Loucy (cell line): ENCODE measurements around the gene TOGARAM2.
"Not testable (repeated sequence)": the region's sequence is repeated elsewhere in the genome, so short reads cannot be mapped to it uniquely, and the experiment has no call there.

Experiments used
- H2AFZ ChIP-seq: fragments of 200-600 bp; sonication (generic); 2 replicates; pipeline ENCODE4 v1.6.0; 2016; ENCODE audit warnings: antibody characterized with exemption, mild to moderate bottlenecking, low read length, moderate library complexity
- H3F3A ChIP-seq: fragments of 200-600 bp; 2 replicates; pipeline ENCODE4 v1.6.0; 2016; ENCODE audit warnings: antibody characterized with exemption, low read depth, mild to moderate bottlenecking
- H3K27me3 ChIP-seq: fragments of 200-600 bp; sonication (generic); 2 replicates; pipeline ENCODE4 v1.6.1; 2014; ENCODE audit warnings: low read length, mild to moderate bottlenecking; ENCODE audit not compliant: insufficient read depth, poor library complexity, severe bottlenecking
- H3K36me3 ChIP-seq: fragments of 200-600 bp; sonication (generic); 2 replicates; pipeline ENCODE4 v1.6.1; 2016; ENCODE audit warnings: low read length; ENCODE audit not compliant: insufficient read depth
- H3K4me1 ChIP-seq: fragments of 200-600 bp; sonication (generic); 2 replicates; pipeline ENCODE4 v1.5.1; 2014; ENCODE audit warnings: low read length, mild to moderate bottlenecking; ENCODE audit not compliant: insufficient read depth, poor library complexity, severe bottlenecking
- H3K4me2 ChIP-seq: fragments of 200-600 bp; sonication (generic); 2 replicates; pipeline ENCODE4 v1.6.0; 2014; ENCODE audit warnings: antibody characterized with exemption, low read length, low read depth, mild to moderate bottlenecking; ENCODE audit not compliant: poor library complexity, severe bottlenecking
- H3K4me3 ChIP-seq: fragments of 200-600 bp; sonication (generic); 2 replicates; pipeline ENCODE4 v1.5.1; 2014; ENCODE audit warnings: low read length, mild to moderate bottlenecking, mixed read lengths; ENCODE audit not compliant: poor library complexity, severe bottlenecking
- H3K79me2 ChIP-seq: fragments of 200-600 bp; sonication (generic); 2 replicates; pipeline ENCODE4 v1.6.1; 2014; ENCODE audit warnings: low read length; ENCODE audit not compliant: insufficient read depth
- H3K9ac ChIP-seq: fragments of 200-600 bp; sonication (generic); 2 replicates; pipeline ENCODE4 v1.6.0; 2014; ENCODE audit warnings: mild to moderate bottlenecking, low read depth, low read length, moderate library complexity; ENCODE audit not compliant: poor library complexity, severe bottlenecking
- H3K9me2 ChIP-seq: fragments of 200-600 bp; sonication (generic); replicated peaks from 2 replicates; pipeline ENCODE4 v1.6.1; 2016; ENCODE audit warnings: low read depth, low read length, mixed read lengths
- H3K9me3 ChIP-seq: fragments of 200-600 bp; sonication (generic); 2 replicates; pipeline ENCODE4 v1.6.1; 2014; ENCODE audit warnings: mild to moderate bottlenecking, antibody characterized with exemption, low read length, low read depth; ENCODE audit not compliant: insufficient read depth
- H4K20me1 ChIP-seq: fragments of 200-600 bp; sonication (generic); 2 replicates; pipeline ENCODE4 v1.6.0; 2014; ENCODE audit warnings: antibody characterized with exemption, low read length, mild to moderate bottlenecking; ENCODE audit not compliant: insufficient read depth, poor library complexity, severe bottlenecking
- CTCF ChIP-seq: fragments of 200-600 bp; sonication (generic); conservative IDR thresholded peaks from 2 replicates; pipeline ENCODE4 v1.5.1; 2014; ENCODE audit warnings: mild to moderate bottlenecking, antibody characterized with exemption, low read length
- EZH2phosphoT487 ChIP-seq: fragments of 200-600 bp; IDR thresholded peaks from 2 replicates; pipeline ENCODE4 v1.6.1; 2018; ENCODE audit warnings: antibody characterized with exemption, mild to moderate bottlenecking, moderate library complexity, borderline replicate concordance

The TOGARAM2 gene

GRCh38 chr2:29080886-29081743 is 100.0 kb downstream of the TOGARAM2 start:
- H3K9ac ChIP-seq = no peak overlapping the region
- no peaks in the 10 kb centered on the region for H4K20me1 ChIP-seq
- H3K4me2 ChIP-seq = no peak overlapping the region
- H3K9me3 ChIP-seq = no peaks in the 10 kb centered on the region; the same call in 1 of the 2 replicates
- no peaks in the 10 kb centered on the region for H3F3A ChIP-seq
- H2AFZ ChIP-seq = no peak overlapping the region
- no peaks in the 10 kb centered on the region for H3K36me3 ChIP-seq
- TF ChIP-seq EZH2phosphoT487 = no peak
- TF ChIP-seq CTCF = no peak
- H3K27me3 ChIP-seq = no peaks in the 10 kb centered on the region
- no peaks in the 10 kb centered on the region for H3K9me2 ChIP-seq
- H3K4me1 ChIP-seq = no peaks in the 10 kb centered on the region
- H3K4me3 ChIP-seq = no peak overlapping the region
- H3K79me2 ChIP-seq = no peaks in the 10 kb centered on the region

GRCh38 chr2:29082804-29083495 is 101.9 kb downstream of the TOGARAM2 start:
- no peaks in the 10 kb centered on the region for H3K9me2 ChIP-seq
- H4K20me1 ChIP-seq = no peaks in the 10 kb centered on the region
- TF ChIP-seq EZH2phosphoT487 = no peak
- TF ChIP-seq CTCF = no peak
- H3K36me3 ChIP-seq = no peaks in the 10 kb centered on the region
- H3K4me1 ChIP-seq = no peaks in the 10 kb centered on the region
- no peaks in the 10 kb centered on the region for H3K27me3 ChIP-seq
- no peak overlapping the region for H3K4me3 ChIP-seq
- H3F3A ChIP-seq = no peaks in the 10 kb centered on the region
- no peak overlapping the region for H3K4me2 ChIP-seq
- no peaks in the 10 kb centered on the region; the same call in 1 of the 2 replicates for H3K9me3 ChIP-seq
- no peak overlapping the region for H3K9ac ChIP-seq
- H2AFZ ChIP-seq = no peak overlapping the region
- no peaks in the 10 kb centered on the region for H3K79me2 ChIP-seq

- Histone ChIP-seq H3K9ac (no peak overlapping the region), H3K27me3 (no peaks in the 10 kb centered on the region), H3K9me2 (no peaks in the 10 kb centered on the region), H4K20me1 (no peaks in the 10 kb centered on the region), H3K9me3 (no peaks in the 10 kb centered on the region; the same call in 1 of the 2 replicates), H2AFZ (no peak overlapping the region), H3F3A (no peaks in the 10 kb centered on the region), H3K4me2 (no peak overlapping the region), H3K4me3 (no peak overlapping the region), H3K36me3 (no peaks in the 10 kb centered on the region), H3K4me1 (no peaks in the 10 kb centered on the region), H3K79me2 (no peaks in the 10 kb centered on the region)
- TF ChIP-seq EZH2phosphoT487 (no peak), CTCF (no peak)
Observed at GRCh38 chr2:29084554-29084953, 103.5 kb downstream of the TOGARAM2 start.

- not testable (repeated sequence) for H3K4me2 ChIP-seq, H3K4me1 ChIP-seq, H3K9me3 ChIP-seq, H3K79me2 ChIP-seq, H3K9ac ChIP-seq, H3K27me3 ChIP-seq, H4K20me1 ChIP-seq, H2AFZ ChIP-seq, H3F3A ChIP-seq, H3K36me3 ChIP-seq, H3K4me3 ChIP-seq, H3K9me2 ChIP-seq
Observed at GRCh38 chr2:29090311-29090710, 109.2 kb downstream of the TOGARAM2 start.
